LoVo (cell line): Measurements from ENCODE around the gene TNFSF8.

Experiments
- DNase-seq: peaks from one replicate; pipeline ENCODE4 v3.0.0-alpha.2; 2016; ENCODE audit warnings: low spot score

TNFSF8 gene

GRCh38 chr9:114905170-114905940 is 25.0 kb downstream of the TNFSF8 start:
- no peak for DNase-seq

- DNase-seq, result peak; percentile 25
These were observed 27.4 kb downstream of the TNFSF8 start for GRCh38 chr9:114902786-114903524.

- DNase-seq, result no peak
These were observed 29.2 kb downstream of the TNFSF8 start for GRCh38 chr9:114900942-114901802.

GRCh38 chr9:114899995-114900394 is 30.4 kb downstream of the TNFSF8 start:
- DNase-seq, result no peak

DNA sequence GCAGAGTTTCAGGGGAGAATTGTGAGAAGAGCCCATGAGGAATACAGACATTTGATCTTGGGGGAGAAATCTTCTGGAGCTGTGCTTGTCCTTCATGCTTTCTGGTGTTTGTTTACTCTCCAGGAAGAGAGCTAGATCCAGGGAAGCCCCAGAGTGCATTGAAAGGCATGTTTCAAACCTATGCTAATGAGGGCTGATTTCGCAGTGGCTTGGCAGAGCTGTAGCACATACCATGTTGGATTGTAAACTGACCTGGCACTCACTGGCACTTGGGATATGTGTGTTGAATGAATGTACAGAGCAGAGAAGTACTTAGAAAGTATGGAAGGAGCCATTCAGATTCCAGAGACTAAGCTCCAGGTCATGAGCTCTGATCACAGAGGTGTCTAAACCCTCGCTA is 30.9 kb downstream of the TNFSF8 start:
- DNase-seq, result no peak

DNA sequence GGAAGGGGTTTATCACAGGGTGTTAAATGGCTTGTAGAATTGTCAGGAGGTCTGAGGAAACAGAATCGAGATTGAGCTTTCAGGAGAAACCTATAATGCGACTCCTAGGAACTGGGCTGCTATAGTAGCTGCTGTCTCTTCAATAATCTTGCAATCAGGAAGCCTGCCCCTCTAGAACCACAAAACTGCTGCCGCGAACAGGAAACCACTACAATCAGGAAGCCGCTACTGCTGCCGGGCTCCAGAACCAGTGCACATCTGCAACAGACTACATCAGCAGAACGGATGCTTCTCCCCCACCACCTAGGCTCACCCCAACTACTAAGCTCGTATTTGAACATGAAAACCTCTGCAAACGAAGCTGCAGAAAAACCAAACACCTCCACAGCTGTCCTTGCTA is 31.6 kb downstream of the TNFSF8 start:
- no peak for DNase-seq

- no peak for DNase-seq
These were observed 33.2 kb downstream of the TNFSF8 start for GRCh38 chr9:114897196-114897595.

DNA sequence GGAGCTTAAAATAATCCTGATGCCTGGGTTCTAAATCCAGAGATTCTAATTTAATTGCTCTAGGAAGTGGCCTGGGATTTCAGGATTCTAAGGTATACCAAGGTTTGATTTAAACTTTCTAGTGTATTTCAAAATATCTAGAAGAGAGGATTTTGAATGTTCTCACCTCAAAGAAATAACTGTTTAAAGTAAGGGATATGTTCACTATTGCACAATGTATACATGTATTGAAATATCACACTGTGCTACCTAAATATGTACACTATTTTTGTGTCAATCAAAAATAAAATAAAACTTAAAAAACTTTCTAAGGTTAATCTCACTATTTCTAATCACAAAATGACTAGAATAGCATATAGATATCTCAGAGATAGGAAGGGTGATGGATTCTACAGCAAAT is 34.0 kb downstream of the TNFSF8 start:
- no peak for DNase-seq

DNA sequence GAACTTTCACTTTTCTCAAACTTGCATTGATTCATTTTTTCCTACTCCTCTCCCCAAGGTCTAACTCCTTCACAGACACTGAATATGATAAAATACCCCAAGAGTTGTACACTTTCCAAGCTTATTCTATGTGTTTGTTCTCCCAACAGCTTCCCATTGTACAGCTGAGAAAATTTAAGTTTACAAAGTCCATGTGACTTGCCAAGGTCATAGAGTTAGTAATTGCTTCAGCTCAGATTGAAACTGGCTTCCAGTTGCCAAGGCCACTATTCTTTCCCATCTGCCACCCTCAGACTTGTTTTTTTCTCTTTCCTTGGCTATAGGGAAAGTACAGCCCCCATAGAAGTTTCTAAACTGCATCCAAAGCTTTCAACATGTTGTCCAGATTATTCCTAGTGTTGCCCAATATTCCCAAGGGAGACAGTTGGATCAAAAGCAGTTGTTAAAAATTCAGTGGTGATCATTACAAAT is 34.8 kb downstream of the TNFSF8 start:
- no peak for DNase-seq

GRCh38 chr9:114894609-114895433 is 35.6 kb downstream of the TNFSF8 start:
- no peak for DNase-seq

DNA sequence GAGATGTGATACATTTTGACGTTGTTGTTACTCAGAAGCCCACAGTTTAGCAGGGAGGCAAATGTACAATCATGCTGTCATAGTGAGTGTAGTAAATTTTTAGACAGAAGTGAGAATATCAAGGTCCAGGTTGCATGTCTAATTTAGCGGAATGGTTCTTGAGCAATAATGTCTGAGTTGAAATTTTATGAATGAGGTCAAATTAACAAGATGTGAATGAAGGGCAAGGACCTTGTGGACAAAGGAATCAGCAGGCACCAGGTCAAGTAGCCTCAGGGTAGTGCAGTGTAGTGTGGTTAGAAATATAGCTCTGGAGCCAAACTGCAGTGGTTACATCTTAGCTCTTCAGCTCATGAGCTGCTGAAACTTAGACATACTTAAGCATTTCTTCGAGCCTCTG is 36.2 kb downstream of the TNFSF8 start:
- no peak for DNase-seq

DNA sequence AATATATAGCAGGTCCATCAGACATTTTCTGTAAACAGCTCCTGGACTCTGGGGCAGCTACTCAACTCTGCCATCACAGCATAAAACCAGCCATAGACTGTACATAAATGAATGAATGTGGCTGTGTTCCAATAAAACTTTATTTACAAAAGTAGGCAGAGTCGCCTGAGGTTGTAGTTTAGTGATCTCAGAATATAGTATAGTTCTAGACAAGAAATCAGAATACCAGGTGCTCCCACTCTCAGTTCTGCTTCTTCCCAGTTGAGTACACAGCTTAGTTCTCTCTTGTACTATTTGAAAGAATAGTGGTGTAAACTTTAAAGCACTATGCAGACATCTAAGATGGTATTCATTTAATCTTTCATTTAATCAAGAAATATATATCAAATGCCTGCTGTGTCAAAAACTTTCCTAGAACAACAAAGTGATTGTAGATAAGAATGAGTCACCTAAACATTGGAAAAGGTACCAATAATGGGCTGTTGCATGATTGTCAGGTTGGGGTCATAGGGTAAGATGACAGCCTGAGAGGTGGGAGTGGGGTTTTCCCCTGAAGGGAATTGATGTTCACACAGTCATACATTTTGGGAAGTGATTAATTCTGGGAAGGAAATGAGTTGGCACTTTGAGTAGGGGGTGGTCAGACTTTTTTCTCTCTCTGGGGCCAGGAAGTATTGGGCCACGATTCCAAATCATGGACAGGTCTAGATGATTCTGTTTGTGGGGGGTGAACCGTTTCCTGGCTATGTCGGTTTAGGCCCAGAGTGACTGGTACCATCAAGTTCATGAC is 37.0 kb downstream of the TNFSF8 start:
- no peak for DNase-seq

- DNase-seq, result no peak
These were observed 40.6 kb downstream of the TNFSF8 start for GRCh38 chr9:114889802-114890224.

DNA sequence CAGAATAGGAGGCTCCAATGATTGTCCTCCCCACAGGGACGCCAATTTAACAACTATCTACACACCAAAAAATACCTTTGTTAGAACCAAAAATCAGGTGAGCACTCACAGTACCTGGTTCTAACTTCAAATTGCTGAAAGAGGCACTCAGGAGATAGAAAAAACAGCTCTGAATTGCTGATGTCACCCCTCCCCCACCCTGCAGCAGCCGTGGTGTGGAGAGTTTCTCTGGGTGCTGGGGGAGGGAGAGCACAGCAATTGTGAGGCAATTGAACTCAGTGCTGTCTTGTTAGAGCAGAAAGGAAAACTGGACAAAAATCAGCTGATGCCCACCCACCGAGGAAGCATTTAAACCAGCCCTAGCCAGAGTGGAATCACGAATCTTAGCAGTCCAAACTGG is 41.8 kb downstream of the TNFSF8 start:
- no peak for DNase-seq

GRCh38 chr9:114887963-114888362 is 42.4 kb downstream of the TNFSF8 start:
- DNase-seq, result no peak

DNA sequence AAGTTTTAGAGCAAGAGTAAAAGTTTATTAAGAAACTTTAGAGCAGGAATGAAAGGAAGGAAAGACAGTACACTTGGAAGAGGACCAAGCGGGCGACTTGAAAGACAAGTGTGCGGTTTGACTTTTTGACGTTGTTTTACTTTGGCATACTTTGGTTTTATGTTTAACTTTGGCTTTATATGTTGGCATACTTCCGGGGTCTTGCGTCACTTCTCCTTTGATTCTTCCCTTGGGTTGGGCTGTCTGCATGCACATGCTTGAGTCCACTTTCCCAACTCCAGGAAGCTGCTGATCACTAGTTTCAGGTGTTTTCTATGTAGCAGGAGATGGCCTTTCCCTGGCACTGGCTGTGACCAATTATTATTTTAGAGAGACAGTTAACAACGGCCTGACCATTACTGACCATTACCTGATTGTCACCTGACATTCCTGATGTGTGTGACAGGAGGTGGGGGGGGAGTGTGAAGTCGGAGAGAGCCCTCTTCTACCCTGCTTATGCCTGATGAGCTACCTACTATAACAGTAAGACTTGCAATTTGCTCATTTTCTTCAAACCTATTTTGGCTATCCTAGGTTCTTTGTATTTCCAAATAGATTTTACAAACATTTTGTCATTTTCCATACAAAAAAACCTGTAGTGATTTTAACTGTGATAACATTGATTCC is 45.5 kb downstream of the TNFSF8 start:
- peak; percentile 90 for DNase-seq

DNA sequence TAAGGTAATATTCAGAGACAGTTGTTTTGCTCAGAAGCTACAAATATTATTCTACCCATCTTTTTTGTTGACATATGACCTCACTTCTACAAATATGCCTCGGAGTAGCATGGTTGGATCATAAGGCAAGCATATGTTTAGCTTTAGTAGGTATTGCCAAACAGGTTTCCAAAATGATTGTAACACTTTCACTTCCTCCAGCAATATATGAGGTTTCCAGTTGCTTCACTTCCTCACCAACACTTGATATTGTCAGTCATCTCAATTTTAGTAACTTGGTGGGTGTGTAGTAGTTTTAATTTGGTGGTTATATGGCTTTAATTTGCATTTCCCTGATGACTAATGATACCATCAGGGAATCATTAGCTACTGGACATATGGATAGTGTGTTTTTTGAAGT is 46.7 kb downstream of the TNFSF8 start:
- peak; percentile 39 for DNase-seq

GRCh38 chr9:114880291-114880745 is 50.1 kb downstream of the TNFSF8 start:
- no peak for DNase-seq

GRCh38 chr9:114878879-114879564 is 51.4 kb downstream of the TNFSF8 start:
- DNase-seq, result no peak
